Epithelial cell of esophagus (primary cell): Measurements from ENCODE around the gene LHX3.

Experiments used
- DNase-seq: peaks from one replicate; pipeline ENCODE4 v3.0.0; 2010; ENCODE audit warnings: low read depth
- H3K4me3 ChIP-seq: 2 replicates; pipeline ENCODE4 v1.5.1; 2011; ENCODE audit warnings: mild to moderate bottlenecking, low read length, control low read depth
- TF ChIP-seq, protein P1 (sequence below): IDR thresholded peaks from 2 replicates; pipeline ENCODE4 v1.5.1; 2011; ENCODE audit warnings: low read depth, mild to moderate bottlenecking, low read length, control low read depth, inconsistent platforms; ENCODE audit not compliant: insufficient read depth; ENCODE audit errors: missing control alignments

LHX3 gene

DNA sequence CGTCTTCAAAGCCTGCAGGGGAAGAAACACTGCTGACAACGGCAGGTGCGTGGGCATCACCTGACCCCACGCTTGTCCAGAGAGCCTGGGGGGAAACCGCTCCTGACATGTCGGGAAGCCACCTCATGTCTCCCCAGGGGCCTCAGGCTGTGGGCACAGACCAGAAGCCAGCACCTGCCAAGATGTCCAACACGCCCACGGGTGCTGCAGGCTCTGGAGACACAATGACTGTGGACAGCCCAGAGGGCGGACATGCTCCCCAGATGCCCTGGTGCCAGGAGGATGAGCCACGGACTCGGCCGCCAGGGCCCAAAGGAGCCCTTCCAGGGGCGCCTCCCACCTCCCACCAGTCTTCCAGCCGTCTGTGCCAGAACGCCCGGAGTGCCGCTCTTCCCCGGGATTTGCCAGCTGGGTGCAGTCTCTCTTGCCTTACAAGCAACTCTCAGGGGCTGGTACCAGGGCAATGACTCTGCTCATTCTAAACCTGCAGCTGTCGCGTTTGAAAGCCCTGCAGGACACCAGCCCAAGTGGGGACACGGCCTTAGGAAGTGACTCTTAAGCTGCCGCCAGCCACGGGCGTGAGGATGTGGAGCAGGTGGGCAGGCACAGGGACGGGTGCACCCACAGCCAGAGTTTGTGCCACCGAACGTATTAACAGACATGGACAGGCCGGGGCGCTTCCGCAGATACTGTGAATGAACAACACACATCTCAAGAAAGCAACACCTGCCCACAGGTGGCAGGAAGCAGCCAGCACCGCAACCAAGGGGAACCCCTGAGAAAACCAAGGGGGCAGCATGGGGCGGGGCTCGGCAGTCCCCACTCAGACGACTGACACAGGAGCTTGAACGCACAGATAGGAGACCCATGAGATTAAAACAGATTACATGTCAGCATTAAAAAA, 6.8 kb upstream of the LHX3 start:
- TF ChIP-seq, protein P1, sequence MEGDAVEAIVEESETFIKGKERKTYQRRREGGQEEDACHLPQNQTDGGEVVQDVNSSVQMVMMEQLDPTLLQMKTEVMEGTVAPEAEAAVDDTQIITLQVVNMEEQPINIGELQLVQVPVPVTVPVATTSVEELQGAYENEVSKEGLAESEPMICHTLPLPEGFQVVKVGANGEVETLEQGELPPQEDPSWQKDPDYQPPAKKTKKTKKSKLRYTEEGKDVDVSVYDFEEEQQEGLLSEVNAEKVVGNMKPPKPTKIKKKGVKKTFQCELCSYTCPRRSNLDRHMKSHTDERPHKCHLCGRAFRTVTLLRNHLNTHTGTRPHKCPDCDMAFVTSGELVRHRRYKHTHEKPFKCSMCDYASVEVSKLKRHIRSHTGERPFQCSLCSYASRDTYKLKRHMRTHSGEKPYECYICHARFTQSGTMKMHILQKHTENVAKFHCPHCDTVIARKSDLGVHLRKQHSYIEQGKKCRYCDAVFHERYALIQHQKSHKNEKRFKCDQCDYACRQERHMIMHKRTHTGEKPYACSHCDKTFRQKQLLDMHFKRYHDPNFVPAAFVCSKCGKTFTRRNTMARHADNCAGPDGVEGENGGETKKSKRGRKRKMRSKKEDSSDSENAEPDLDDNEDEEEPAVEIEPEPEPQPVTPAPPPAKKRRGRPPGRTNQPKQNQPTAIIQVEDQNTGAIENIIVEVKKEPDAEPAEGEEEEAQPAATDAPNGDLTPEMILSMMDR: no peak
- no peak for DNase-seq
- no peak overlapping the region for H3K4me3 ChIP-seq

DNA sequence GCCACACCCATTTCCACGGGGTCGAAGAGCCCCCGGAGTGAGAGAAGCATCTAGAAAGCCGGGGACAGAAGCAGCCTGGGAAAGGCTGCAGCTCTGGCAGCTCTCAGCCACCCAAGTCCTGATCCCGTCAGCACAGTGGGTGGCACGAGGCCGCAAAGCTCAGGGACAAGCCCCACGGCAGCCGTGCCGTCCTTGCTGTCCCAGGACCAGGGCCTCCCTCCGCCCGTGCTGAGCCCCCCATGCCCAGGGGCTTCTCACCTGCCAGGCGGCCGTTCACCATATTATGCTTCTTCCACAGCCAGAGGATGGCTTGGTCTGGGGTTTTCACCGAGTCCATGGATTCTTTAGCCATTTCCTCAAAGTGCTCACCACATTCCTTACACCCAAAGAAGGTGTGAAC, 6.1 kb upstream of the LHX3 start:
- DNase-seq: no peak
- H3K4me3 ChIP-seq: no peak overlapping the region
- TF ChIP-seq, protein P1: no peak

DNA sequence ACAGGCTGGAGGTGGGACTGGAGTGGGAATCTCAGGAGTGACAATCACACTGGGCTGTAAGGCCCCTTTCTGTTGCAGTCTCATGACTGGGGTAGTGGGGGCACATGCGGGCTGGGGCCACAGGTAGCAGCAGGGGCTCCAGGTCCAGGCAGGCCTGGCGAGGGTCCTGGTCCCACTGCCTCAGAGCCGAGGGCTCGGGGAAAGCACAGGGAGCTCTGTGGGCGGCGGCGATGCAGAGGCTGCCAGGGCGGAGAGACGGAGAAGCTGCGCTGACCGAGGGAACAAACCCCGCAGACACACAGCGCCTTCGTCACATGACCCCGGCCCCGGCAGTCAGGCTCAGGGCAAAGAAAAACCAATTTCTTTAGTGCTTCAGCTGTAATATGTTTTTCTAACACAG, 5.3 kb upstream of the LHX3 start:
- TF ChIP-seq, protein P1: no peak
- no peak overlapping the region for H3K4me3 ChIP-seq
- DNase-seq: no peak

DNA sequence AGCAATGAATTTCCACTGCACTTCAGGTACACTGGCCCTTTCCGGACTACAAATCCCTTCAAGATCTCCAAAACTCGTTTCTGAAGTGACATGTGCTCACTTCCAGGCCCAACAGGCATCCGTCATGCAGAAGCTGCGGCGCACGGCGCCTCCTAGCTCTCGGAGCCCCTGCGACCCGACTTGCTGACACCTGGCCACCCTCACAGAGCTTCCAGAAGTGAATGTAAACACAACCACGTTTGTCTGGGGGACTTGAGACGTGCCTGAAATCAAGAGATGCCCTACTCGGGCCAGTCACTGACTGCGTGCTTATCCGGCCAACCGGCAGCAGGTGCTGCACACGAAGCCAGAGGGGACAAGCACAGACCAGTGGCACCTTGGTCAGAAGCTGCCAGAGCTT, 4.9 kb upstream of the LHX3 start:
- DNase-seq: no peak
- no peak overlapping the region for H3K4me3 ChIP-seq
- TF ChIP-seq, protein P1: no peak

DNA sequence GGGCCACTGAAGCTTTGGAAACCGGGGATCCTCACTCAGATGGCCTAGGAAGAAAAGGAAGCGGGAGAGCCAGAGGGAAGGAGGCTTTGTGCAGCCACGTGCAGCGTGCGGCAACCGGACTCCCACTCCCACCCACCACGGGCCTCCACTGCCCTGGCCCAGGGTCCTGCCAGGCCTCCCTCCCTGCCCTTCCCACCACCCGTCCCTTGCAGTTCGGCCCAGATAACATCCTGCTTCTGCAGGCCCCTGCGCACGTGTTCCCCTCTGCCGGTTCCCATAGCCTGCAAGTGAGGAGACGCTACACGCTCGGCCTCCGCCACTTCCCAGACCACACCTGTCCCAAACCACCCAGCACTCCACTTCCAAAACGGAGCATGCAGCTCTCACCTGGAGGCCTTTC, 4.3 kb upstream of the LHX3 start:
- no peak overlapping the region for H3K4me3 ChIP-seq
- DNase-seq: no peak
- TF ChIP-seq, protein P1: no peak

- TF ChIP-seq, protein P1: no peak
- no peak overlapping the region for H3K4me3 ChIP-seq
- DNase-seq: no peak
These were observed 3.7 kb upstream of the LHX3 start for GRCh38 chr9:136208675-136209074.

DNA sequence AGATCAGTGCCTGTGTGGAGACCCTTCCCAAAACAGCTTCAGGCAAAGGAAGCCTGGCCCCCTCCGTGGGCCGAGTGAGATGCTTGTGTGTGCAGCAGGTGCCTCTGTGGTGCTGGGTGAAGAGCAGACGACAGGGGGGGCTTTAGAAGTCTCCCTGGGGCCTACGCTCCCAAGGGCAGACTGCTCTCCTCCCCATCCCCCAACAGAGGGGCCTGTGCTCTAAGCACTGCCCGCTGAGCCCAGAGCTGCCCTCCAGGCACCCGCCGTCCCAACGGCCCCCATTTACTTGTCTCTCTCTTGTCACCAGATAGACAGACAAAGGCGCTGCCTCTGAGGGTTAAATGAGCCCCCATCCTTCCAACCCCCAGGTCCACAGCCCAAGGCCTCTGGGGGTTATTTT, 2.7 kb upstream of the LHX3 start:
- TF ChIP-seq, protein P1: no peak
- H3K4me3 ChIP-seq: no peak overlapping the region
- DNase-seq: no peak
